OCI-LY3 (cell line): Measurements from ENCODE around the gene FOXG1.

Experiments
- H2AFZ ChIP-seq: fragments of 200-600, 300-600 bp; shearing (Covaris generic); 2 replicates; pipeline ENCODE4 v1.6.0; 2014; ENCODE audit warnings: antibody characterized with exemption, low read depth, low read length
- H3K27ac ChIP-seq: fragments of 200-600, 300-600 bp; sonication (generic); 2 replicates; pipeline ENCODE4 v1.5.1; 2014; ENCODE audit warnings: mild to moderate bottlenecking, low read length, moderate library complexity, mixed read lengths
- H3K27me3 ChIP-seq: fragments of 200-600, 300-600 bp; sonication (generic); 2 replicates; pipeline ENCODE4 v1.6.1; 2014; ENCODE audit warnings: low read depth, low read length, mixed read lengths
- H3K36me3 ChIP-seq: fragments of 200-600, 300-600 bp; sonication (generic); replicated peaks from 2 replicates; pipeline ENCODE3; 2014; ENCODE audit warnings: low read depth, low read length, mixed read lengths
- H3K4me1 ChIP-seq: fragments of 300-600, 200-600 bp; sonication (generic); 2 replicates; pipeline ENCODE4 v1.6.1; 2014; ENCODE audit warnings: low read length, mixed read lengths
- H3K4me2 ChIP-seq: fragments of 200-600, 300-600 bp; sonication (generic); 2 replicates; pipeline ENCODE4 v1.6.1; 2014; ENCODE audit warnings: low read length, mixed read lengths
- H3K4me3 ChIP-seq: fragments of 300-600, 200-600 bp; sonication (generic); 2 replicates; pipeline ENCODE4 v1.5.1; 2014; ENCODE audit warnings: antibody characterized with exemption, mild to moderate bottlenecking, low read length, moderate library complexity
- H3K79me2 ChIP-seq: fragments of 300-600, 200-600 bp; shearing (Covaris generic); 2 replicates; pipeline ENCODE4 v1.6.1; 2014; ENCODE audit warnings: mild to moderate bottlenecking, low read length, mixed read lengths
- H3K9ac ChIP-seq: fragments of 300-600, 200-600 bp; shearing (Covaris generic); 2 replicates; pipeline ENCODE4 v1.6.0; 2014; ENCODE audit warnings: mild to moderate bottlenecking, low read length, moderate library complexity
- H3K9me3 ChIP-seq: fragments of 200-600, 300-600 bp; shearing (Covaris generic); 2 replicates; pipeline ENCODE4 v1.6.1; 2014; ENCODE audit warnings: low read length, mixed read lengths; ENCODE audit not compliant: insufficient read depth
- H4K20me1 ChIP-seq: fragments of 200-600, 300-600 bp; sonication (generic); 2 replicates; pipeline ENCODE4 v1.6.1; 2016; ENCODE audit warnings: low read length, mixed read lengths; ENCODE audit not compliant: insufficient read depth
- EZH2phosphoT487 ChIP-seq: fragments of 200-600 bp; shearing (Covaris generic); IDR thresholded peaks from 2 replicates; pipeline ENCODE4 v1.6.1; 2018; ENCODE audit warnings: antibody characterized with exemption, mixed run types, low read depth
- TF ChIP-seq, protein P1 (sequence below): fragments of 200-600, 300-600 bp; sonication (generic); IDR thresholded peaks from 2 replicates; pipeline ENCODE4 v1.5.1; 2014; ENCODE audit warnings: antibody characterized with exemption, low read length, low read depth

The FOXG1 gene

DNA sequence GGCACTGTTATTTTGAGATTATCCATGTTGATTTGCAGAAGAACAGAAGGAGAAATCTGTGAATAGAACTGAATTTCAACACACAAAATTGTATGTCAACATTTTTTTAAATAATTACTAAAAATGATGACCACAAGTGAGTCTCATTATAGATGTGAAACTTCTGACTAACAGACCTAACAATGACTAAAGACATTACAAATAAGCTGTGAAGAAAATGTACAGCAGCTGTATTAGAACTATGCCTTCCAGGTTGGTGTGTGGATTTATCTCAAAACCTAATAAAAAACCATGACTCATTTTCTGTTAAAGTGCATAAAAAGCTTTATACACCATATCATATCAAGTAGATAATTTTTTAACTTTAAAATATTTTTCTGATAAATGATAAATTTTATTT lies 22.5 kb upstream of the FOXG1 start:
- no peak overlapping the region for H3K4me2 ChIP-seq
- no peak for TF ChIP-seq EZH2phosphoT487
- TF ChIP-seq, protein P1, sequence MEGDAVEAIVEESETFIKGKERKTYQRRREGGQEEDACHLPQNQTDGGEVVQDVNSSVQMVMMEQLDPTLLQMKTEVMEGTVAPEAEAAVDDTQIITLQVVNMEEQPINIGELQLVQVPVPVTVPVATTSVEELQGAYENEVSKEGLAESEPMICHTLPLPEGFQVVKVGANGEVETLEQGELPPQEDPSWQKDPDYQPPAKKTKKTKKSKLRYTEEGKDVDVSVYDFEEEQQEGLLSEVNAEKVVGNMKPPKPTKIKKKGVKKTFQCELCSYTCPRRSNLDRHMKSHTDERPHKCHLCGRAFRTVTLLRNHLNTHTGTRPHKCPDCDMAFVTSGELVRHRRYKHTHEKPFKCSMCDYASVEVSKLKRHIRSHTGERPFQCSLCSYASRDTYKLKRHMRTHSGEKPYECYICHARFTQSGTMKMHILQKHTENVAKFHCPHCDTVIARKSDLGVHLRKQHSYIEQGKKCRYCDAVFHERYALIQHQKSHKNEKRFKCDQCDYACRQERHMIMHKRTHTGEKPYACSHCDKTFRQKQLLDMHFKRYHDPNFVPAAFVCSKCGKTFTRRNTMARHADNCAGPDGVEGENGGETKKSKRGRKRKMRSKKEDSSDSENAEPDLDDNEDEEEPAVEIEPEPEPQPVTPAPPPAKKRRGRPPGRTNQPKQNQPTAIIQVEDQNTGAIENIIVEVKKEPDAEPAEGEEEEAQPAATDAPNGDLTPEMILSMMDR = no peak

DNA sequence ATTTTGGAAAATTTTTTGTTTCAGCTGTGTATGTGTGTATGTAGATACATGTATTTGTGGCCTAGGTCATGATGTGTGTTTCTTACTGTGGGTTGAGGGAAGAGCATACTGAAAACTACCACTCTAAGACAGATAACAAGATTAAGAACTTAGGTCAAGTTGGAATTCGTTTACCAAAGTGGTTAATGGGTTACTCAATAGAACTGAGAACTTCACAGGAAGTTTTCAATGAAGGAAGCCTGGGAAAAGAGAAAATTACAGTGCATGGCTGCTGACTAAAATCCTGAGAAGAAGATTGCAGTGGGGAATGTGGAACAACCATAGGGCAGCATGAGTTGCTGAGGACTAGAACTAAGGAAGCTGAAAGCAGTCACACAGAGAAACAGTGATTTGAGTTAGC lies 21.4 kb upstream of the FOXG1 start:
- TF ChIP-seq, protein P1 = no peak
- no peak for TF ChIP-seq EZH2phosphoT487
- Histone ChIP-seq H3K9ac (no peak overlapping the region), H3K4me3 (no peak overlapping the region), H3K27me3 (no peaks in the 10 kb centered on the region), H4K20me1 (no peaks in the 10 kb centered on the region), H3K4me1 (no peaks in the 10 kb centered on the region), H3K27ac (no peak overlapping the region), H3K4me2 (no peak overlapping the region), H3K79me2 (no peaks in the 10 kb centered on the region), H2AFZ (no peak overlapping the region), H3K36me3 (no peaks in the 10 kb centered on the region), H3K9me3 (no peaks in the 10 kb centered on the region)

More for the DNA sequence above, 22.5 kb upstream of the FOXG1 start:
- Histone ChIP-seq H3K27me3 (no peaks in the 10 kb centered on the region), H3K9ac (no peak overlapping the region), H3K79me2 (no peaks in the 10 kb centered on the region), H3K4me1 (no peaks in the 10 kb centered on the region), H3K9me3 (no peaks in the 10 kb centered on the region), H3K27ac (no peak overlapping the region), H2AFZ (no peak overlapping the region), H4K20me1 (no peaks in the 10 kb centered on the region), H3K4me3 (no peak overlapping the region), H3K36me3 (no peaks in the 10 kb centered on the region)

DNA sequence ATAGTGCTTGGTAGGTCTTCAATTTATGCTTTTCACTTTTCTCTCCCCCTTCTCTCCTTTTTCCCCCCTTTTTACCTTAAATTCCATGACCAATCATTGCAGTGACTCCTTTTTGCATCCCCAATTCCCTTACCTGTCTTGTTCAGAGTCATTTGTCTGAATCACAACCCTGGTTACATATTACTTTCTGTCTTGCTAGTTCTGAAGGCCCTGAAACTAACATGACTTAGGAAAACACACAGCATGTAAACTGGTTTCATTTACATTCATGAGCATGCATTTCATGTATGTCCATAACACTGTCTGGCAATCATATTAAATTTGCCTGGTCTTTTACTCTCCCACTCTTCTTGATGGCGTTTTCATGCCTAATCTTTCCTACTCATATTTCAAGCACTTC lies 20.3 kb upstream of the FOXG1 start:
- Histone ChIP-seq H3K4me3 (no peak overlapping the region), H3K27ac (no peak overlapping the region), H3K9ac (no peak overlapping the region), H4K20me1 (no peaks in the 10 kb centered on the region), H3K4me2 (no peak overlapping the region), H3K4me1 (no peaks in the 10 kb centered on the region), H3K27me3 (no peaks in the 10 kb centered on the region), H3K9me3 (no peaks in the 10 kb centered on the region), H2AFZ (no peak overlapping the region), H3K36me3 (no peaks in the 10 kb centered on the region), H3K79me2 (no peaks in the 10 kb centered on the region)
- TF ChIP-seq, protein P1 = no peak
- no peak for TF ChIP-seq EZH2phosphoT487

DNA sequence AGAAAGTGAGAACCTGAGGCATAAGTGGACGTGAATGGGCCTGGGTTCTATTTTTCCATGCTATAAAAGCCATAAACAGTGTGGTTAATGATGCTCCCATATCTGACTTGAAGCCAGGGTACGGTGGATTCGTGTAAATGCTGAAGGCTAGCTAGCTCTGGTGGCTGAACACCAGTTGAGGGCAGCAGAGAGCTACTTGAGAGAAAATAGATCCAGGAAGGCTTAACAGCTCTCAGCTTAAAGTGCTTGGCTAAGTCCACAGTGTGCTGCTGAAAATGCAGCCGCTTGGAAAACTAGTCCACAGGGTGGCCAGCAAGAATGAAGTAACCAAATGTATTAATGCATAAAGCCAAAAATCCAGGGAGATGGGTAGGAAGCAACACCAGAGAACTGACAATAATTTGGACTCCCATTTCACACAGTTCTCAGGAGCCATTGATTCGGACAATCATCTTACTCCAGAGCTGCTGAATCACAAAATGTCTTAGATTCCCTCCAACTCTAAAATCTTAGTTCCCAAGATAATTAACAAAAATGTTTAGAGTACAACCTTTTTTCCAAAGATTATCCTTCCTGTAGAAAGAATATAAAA lies 15.0 kb upstream of the FOXG1 start:
- TF ChIP-seq, protein P1 = peak; percentile 80
- TF ChIP-seq EZH2phosphoT487 = no peak
- no peaks in the 10 kb centered on the region for H3K9me3 ChIP-seq

More for the DNA sequence above, 15.0 kb upstream of the FOXG1 start:
- Histone ChIP-seq H3K9ac (no peak overlapping the region), H4K20me1 (no peaks in the 10 kb centered on the region), H3K36me3 (no peaks in the 10 kb centered on the region), H3K4me1 (peaks cover 5% of the 10 kb centered on the region; the same call in 1 of the 2 replicates), H3K27ac (no peak overlapping the region), H3K4me3 (no peak overlapping the region), H2AFZ (peak overlapping the region; percentile 66), H3K79me2 (no peaks in the 10 kb centered on the region), H3K27me3 (peaks cover 19% of the 10 kb centered on the region; the same call in 1 of the 2 replicates), H3K4me2 (0 out of 2 replicates have a peak overlapping the region, but pooled peaks have one; percentile 27)
